ENCODE results near the gene USP54.
"Not testable (repeated sequence)": the region's sequence is repeated elsewhere in the genome, so short reads cannot be mapped to it uniquely, and the experiment has no call there.

GRCh38 chr10:73617143-73617542 lies 26.0 kb upstream of the USP54 start:
- not testable (repeated sequence) for TF ChIP-seq CTCF (conservative IDR thresholded peaks at IDR 0.05; ENCODE audit: low read length); EZH2phosphoT487 (IDR thresholded peaks at IDR 0.05; ENCODE audit: borderline replicate concordance, low read depth, low read length)
